Stimulated activated naive B cell treated with anti-CD40 and anti-IgM and Interleukin-4, amounts not matched to agents 10 μg/mL and 1 μg/mL and 100 μg/mL, for 72 hours (primary cell): ENCODE measurements around the gene SETDB2.

Source experiments
- ATAC-seq, 2 donors: fragments of 150-1000 bp; cut with Tn5 transposase; replicated peaks; 2 replicates each; pipeline ENCODE4 v1.10.0; 2021; ENCODE audit warnings: moderate library complexity in 1 of 2
- DNase-seq: peaks from one replicate; pipeline ENCODE4 v3.0.0; 2021
- H3K27ac Mint-ChIP-seq: one replicate; pipeline ENCODE4 v1.8.0; 2022; ENCODE audit warnings: mild to moderate bottlenecking, mixed read lengths
- H3K27me3 Mint-ChIP-seq, 2 donors: one replicate each; pipeline ENCODE4 v1.8.0; 2022; ENCODE audit warnings: mixed read lengths in 2 of 2
- H3K36me3 Mint-ChIP-seq, 2 donors: one replicate each; pipeline ENCODE4 v1.8.0; 2022; ENCODE audit warnings: mixed read lengths in 2 of 2, mild to moderate bottlenecking in 1 of 2
- H3K4me1 Mint-ChIP-seq, 2 donors: one replicate each; pipeline ENCODE4 v1.8.0; 2022; ENCODE audit warnings: mixed read lengths in 2 of 2, mild to moderate bottlenecking in 1 of 2
- H3K4me3 Mint-ChIP-seq, 2 donors: one replicate each; pipeline ENCODE4 v1.8.0; 2022; ENCODE audit warnings: mild to moderate bottlenecking in 2 of 2, mixed read lengths in 2 of 2, moderate library complexity in 1 of 2
- H3K9me3 Mint-ChIP-seq, 2 donors: one replicate each; pipeline ENCODE4 v1.8.0; 2022; ENCODE audit warnings: mixed read lengths in 2 of 2, mild to moderate bottlenecking in 1 of 2

The SETDB2 gene

GRCh38 chr13:49444524-49445395, 686 bp downstream of the SETDB2 start:
- DNase-seq: peak; percentile 52

GRCh38 chr13:49446473-49446872, 2.4 kb downstream of the SETDB2 start:
- peaks cover 21 to 40% of the 10 kb centered on the region in 2 donors for H3K36me3 Mint-ChIP-seq
- ATAC-seq: no peak
- H3K9me3 Mint-ChIP-seq: no peaks in the 10 kb centered on the region
- H3K27me3 Mint-ChIP-seq: no peaks in the 10 kb centered on the region
- peaks cover 12 to 50% of the 10 kb centered on the region in 2 donors for H3K4me1 Mint-ChIP-seq
- H3K27ac Mint-ChIP-seq: peak overlapping the region; percentile 71
- DNase-seq: no peak
- peak overlapping the region; percentile 57 to 68 for H3K4me3 Mint-ChIP-seq

More at GRCh38 chr13:49444524-49445395, 686 bp downstream of the SETDB2 start:
- ATAC-seq: peak; percentile 24 to 30
- H3K27me3 Mint-ChIP-seq: no peaks in the 10 kb centered on the region
- H3K36me3 Mint-ChIP-seq: peaks cover 16 to 37% of the 10 kb centered on the region in 2 donors
- peak overlapping the region; percentile 96 for H3K27ac Mint-ChIP-seq
- H3K4me1 Mint-ChIP-seq: peaks cover 12 to 52% of the 10 kb centered on the region in 2 donors
- H3K4me3 Mint-ChIP-seq: peak overlapping the region; percentile 90 to 91
- no peaks in the 10 kb centered on the region for H3K9me3 Mint-ChIP-seq

GRCh38 chr13:49448753-49449152, 4.7 kb downstream of the SETDB2 start:
- peaks cover 29 to 48% of the 10 kb centered on the region in 2 donors for H3K36me3 Mint-ChIP-seq
- H3K4me3 Mint-ChIP-seq: no peak overlapping the region
- H3K4me1 Mint-ChIP-seq: peaks cover 14 to 41% of the 10 kb centered on the region in 2 donors
- no peaks in the 10 kb centered on the region for H3K27me3 Mint-ChIP-seq
- ATAC-seq: no peak
- H3K27ac Mint-ChIP-seq: no peak overlapping the region
- DNase-seq: no peak
- no peaks in the 10 kb centered on the region for H3K9me3 Mint-ChIP-seq

GRCh38 chr13:49450105-49450819, 6.2 kb downstream of the SETDB2 start:
- DNase-seq: no peak
- H3K9me3 Mint-ChIP-seq: no peaks in the 10 kb centered on the region
- no peaks in the 10 kb centered on the region for H3K27me3 Mint-ChIP-seq
- H3K4me1 Mint-ChIP-seq: peaks cover 21 to 46% of the 10 kb centered on the region in 2 donors
- no peak overlapping the region for H3K4me3 Mint-ChIP-seq
- H3K36me3 Mint-ChIP-seq: peaks cover 35 to 48% of the 10 kb centered on the region in 2 donors
- ATAC-seq: no peak
- no peak overlapping the region for H3K27ac Mint-ChIP-seq

- Mint-ChIP-seq H3K27ac (no peak overlapping the region), H3K27me3 (no peaks in the 10 kb centered on the region)
Measured at GRCh38 chr13:49452725-49453457, 8.8 kb downstream of the SETDB2 start.

GRCh38 chr13:49453465-49453864, 9.4 kb downstream of the SETDB2 start:
- no peak for ATAC-seq
- H3K4me1 Mint-ChIP-seq: peaks cover 16 to 28% of the 10 kb centered on the region in 2 donors
- no peaks in the 10 kb centered on the region for H3K27me3 Mint-ChIP-seq

More at GRCh38 chr13:49452725-49453457, 8.8 kb downstream of the SETDB2 start:
- Mint-ChIP-seq H3K4me1 (peaks cover 16 to 31% of the 10 kb centered on the region in 2 donors), H3K36me3 (peaks cover 28 to 41% of the 10 kb centered on the region in 2 donors), H3K4me3 (no peak overlapping the region), H3K9me3 (no peaks in the 10 kb centered on the region)
- ATAC-seq: no peak
- no peak for DNase-seq

GRCh38 chr13:49454388-49455006, 10.4 kb downstream of the SETDB2 start:
- H3K9me3 Mint-ChIP-seq: no peaks in the 10 kb centered on the region
- H3K4me3 Mint-ChIP-seq: no peak overlapping the region
- H3K4me1 Mint-ChIP-seq: peaks cover 16 to 23% of the 10 kb centered on the region in 2 donors
- H3K36me3 Mint-ChIP-seq: peaks cover 29 to 42% of the 10 kb centered on the region in 2 donors
- peak overlapping the region; percentile 32 for H3K27ac Mint-ChIP-seq
- peak; percentile 84 to 92 for ATAC-seq
- H3K27me3 Mint-ChIP-seq: no peaks in the 10 kb centered on the region
- DNase-seq: no peak

More at GRCh38 chr13:49453465-49453864, 9.4 kb downstream of the SETDB2 start:
- DNase-seq: no peak
- Mint-ChIP-seq H3K4me3 (no peak overlapping the region), H3K36me3 (peaks cover 32 to 45% of the 10 kb centered on the region in 2 donors), H3K27ac (no peak overlapping the region), H3K9me3 (no peaks in the 10 kb centered on the region)

GRCh38 chr13:49455007-49455398, 10.9 kb downstream of the SETDB2 start:
- Mint-ChIP-seq H3K36me3 (peaks cover 27 to 37% of the 10 kb centered on the region in 2 donors), H3K27ac (no peak overlapping the region), H3K9me3 (no peaks in the 10 kb centered on the region), H3K4me3 (no peak overlapping the region), H3K4me1 (peaks cover 13 to 17% of the 10 kb centered on the region in 2 donors), H3K27me3 (no peaks in the 10 kb centered on the region)
- DNase-seq (no peak), ATAC-seq (no peak)

- Mint-ChIP-seq H3K9me3 (no peaks in the 10 kb centered on the region), H3K36me3 (peaks cover 25 to 38% of the 10 kb centered on the region in 2 donors), H3K4me3 (no peak overlapping the region), H3K27me3 (no peaks in the 10 kb centered on the region), H3K4me1 (peaks cover 8 to 13% of the 10 kb centered on the region in 2 donors), H3K27ac (no peak overlapping the region)
- DNase-seq (no peak), ATAC-seq (no peak)
Measured at GRCh38 chr13:49456156-49456555, 12.1 kb downstream of the SETDB2 start.

- no peak overlapping the region for H3K27ac Mint-ChIP-seq
- DNase-seq (no peak), ATAC-seq (no peak)
- H3K4me1 Mint-ChIP-seq: peaks cover 8 to 13% of the 10 kb centered on the region in 2 donors
- H3K36me3 Mint-ChIP-seq: peaks cover 32 to 47% of the 10 kb centered on the region in 2 donors
- H3K9me3 Mint-ChIP-seq: peaks cover 0 to 1% of the 10 kb centered on the region in 2 donors
- H3K4me3 Mint-ChIP-seq: no peak overlapping the region
- H3K27me3 Mint-ChIP-seq: no peaks in the 10 kb centered on the region
Measured at GRCh38 chr13:49457221-49457620, 13.1 kb downstream of the SETDB2 start.

GRCh38 chr13:49459580-49459979, 15.5 kb downstream of the SETDB2 start:
- DNase-seq (no peak), ATAC-seq (peak in 1 of 2 donors; percentile 34)
- peaks cover 0 to 3% of the 10 kb centered on the region in 2 donors for H3K9me3 Mint-ChIP-seq
- no peak overlapping the region for H3K27ac Mint-ChIP-seq
- H3K4me3 Mint-ChIP-seq: no peak overlapping the region
- no peaks in the 10 kb centered on the region for H3K27me3 Mint-ChIP-seq
- H3K4me1 Mint-ChIP-seq: peaks cover under 1 to 10% of the 10 kb centered on the region in 2 donors
- peaks cover 36 to 52% of the 10 kb centered on the region in 2 donors for H3K36me3 Mint-ChIP-seq

GRCh38 chr13:49464085-49464484, 20.0 kb downstream of the SETDB2 start:
- H3K9me3 Mint-ChIP-seq: peaks cover 0 to 3% of the 10 kb centered on the region in 2 donors
- ATAC-seq (no peak), DNase-seq (no peak)
- no peak overlapping the region for H3K27ac Mint-ChIP-seq
- H3K4me1 Mint-ChIP-seq: no peaks in the 10 kb centered on the region
- no peak overlapping the region for H3K4me3 Mint-ChIP-seq
- peaks cover 47 to 54% of the 10 kb centered on the region in 2 donors for H3K36me3 Mint-ChIP-seq
- H3K27me3 Mint-ChIP-seq: no peaks in the 10 kb centered on the region

- Mint-ChIP-seq H3K27me3 (no peaks in the 10 kb centered on the region), H3K4me1 (no peaks in the 10 kb centered on the region), H3K36me3 (peaks cover 49 to 61% of the 10 kb centered on the region in 2 donors), H3K27ac (no peak overlapping the region), H3K4me3 (no peak overlapping the region), H3K9me3 (peaks cover 0 to 3% of the 10 kb centered on the region in 2 donors)
- DNase-seq (no peak), ATAC-seq (no peak)
Measured at GRCh38 chr13:49464621-49465325, 20.7 kb downstream of the SETDB2 start.
